Jurkat, Clone E6-1 (cell line): Measurements from ENCODE around the gene WSB2.
"Not testable (repeated sequence)": the region's sequence is repeated elsewhere in the genome, so short reads cannot be mapped to it uniquely, and the experiment has no call there.

Source experiments
- DNase-seq: peaks from one replicate; pipeline ENCODE4 v3.0.0-alpha.2; 2011; ENCODE audit warnings: low read depth, low spot score
- H3K4me3 ChIP-seq: 2 replicates; pipeline ENCODE4 v1.5.1; 2011; ENCODE audit warnings: mild to moderate bottlenecking, low read length, control low read depth, moderate library complexity

Gene WSB2

DNA sequence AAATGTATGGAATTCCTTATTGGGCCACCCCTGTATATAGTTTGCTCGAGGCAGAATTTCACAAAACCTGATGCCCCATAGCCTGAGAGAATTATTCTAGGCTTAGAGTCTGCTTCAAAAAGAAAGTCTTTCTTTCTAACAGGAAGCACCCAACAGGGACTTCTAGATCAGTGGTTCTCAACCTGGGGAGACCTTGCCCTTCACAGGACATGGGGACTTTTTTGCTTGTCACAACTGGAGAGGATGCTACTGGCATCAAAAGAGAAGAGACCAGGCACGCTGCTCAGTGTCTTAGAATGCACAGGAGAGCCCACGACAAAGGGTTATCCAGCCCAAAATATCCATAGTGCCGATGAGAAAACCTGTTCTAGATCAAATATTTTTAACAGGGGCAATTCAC is 18.9 kb downstream of the WSB2 start:
- no peak for DNase-seq
- no peak overlapping the region for H3K4me3 ChIP-seq

DNA sequence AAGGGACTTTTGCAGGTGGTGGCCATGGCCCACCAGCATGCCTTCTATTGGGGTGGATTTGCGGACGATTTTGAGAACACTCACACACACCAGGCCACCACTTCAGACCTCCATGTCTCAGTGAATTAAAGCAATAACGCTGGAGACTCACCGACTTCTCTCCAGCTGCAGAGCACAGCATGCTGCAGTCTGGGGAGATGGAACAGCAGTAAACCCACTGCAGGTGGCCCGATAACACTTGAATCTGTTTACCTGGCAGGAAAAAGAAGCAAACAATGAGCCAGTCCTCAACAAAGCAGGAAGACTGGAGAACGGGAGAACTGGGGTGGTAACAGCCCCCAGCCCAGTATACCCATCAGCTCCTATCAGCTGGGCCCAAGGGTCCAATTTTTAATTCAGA is 22.8 kb downstream of the WSB2 start:
- no peak overlapping the region for H3K4me3 ChIP-seq
- DNase-seq = no peak

DNA sequence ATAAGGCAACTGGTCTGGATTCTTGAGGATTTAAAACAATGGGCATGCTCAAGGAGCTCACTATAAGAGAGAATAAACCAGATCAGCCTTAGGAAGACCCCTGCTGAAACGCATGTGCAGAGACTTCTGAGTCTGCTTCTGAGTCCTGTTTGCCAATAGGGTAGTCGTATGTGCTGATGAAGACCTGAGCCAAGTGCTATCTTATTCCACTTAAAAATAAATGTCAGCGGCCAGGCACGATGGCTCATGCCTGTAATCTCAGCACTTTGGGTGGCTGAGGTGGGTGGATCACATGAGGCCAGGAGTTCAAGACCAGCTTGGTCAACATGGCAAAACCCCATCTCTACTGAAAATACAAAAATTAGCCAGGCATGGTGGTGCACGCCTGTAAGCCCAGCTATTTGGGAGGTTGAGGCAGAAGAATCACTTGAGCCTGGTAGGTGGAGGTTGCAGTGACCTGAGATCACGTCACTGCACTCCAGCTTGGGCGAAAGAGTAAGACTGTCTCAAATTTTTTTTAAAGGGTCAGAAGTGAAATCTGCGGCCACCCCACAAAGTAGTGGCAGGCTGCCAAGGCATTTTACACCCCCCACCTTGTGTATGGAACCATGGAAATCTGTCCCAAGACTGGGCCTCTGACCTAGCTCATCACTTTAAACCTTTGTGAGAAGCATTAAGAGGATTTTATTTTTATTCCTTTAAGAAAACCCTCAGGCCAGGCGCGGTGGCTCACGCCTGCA is 24.1 kb downstream of the WSB2 start:
- DNase-seq = no peak
- no peak overlapping the region for H3K4me3 ChIP-seq

DNA sequence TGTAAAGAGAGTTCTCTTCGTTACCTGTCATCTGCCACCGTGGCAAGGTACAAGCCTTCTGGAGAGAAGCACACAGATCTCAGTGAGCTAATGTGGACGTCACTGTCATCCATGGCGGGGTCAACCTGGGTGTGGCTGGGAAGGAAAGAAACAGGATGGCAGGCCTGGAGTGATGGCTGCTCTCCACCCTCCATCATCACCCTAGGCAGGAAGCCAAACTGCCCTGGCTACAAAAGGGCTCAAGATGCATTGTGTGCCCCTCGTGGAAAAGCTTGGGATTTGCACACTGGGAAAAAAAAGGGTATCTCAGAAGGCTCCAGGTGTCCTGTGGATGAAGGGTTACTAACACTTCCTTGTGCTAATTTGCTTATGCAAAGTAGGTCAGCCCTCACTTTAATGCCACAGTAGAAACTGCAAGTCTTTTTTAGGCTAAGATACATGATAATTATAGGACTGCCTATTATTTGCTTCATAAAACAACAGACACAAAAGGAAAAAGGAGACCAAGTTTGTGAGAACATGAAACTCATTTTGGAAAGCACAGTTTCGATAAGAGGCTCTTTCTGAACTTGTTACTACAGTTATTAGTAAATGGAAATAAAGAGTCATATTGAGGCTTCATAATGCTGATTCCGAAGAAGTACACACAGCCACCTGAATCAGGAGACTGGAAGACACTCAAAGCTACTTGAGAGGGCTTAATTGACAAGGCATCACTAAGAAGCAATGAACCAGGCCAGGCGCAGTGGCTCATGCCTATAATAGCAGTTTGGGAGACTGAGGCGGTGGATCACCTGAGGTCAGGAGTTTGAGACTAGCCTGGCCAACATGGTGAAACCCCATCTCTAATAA is 25.6 kb downstream of the WSB2 start:
- no peak for DNase-seq
- H3K4me3 ChIP-seq = no peak overlapping the region

DNA sequence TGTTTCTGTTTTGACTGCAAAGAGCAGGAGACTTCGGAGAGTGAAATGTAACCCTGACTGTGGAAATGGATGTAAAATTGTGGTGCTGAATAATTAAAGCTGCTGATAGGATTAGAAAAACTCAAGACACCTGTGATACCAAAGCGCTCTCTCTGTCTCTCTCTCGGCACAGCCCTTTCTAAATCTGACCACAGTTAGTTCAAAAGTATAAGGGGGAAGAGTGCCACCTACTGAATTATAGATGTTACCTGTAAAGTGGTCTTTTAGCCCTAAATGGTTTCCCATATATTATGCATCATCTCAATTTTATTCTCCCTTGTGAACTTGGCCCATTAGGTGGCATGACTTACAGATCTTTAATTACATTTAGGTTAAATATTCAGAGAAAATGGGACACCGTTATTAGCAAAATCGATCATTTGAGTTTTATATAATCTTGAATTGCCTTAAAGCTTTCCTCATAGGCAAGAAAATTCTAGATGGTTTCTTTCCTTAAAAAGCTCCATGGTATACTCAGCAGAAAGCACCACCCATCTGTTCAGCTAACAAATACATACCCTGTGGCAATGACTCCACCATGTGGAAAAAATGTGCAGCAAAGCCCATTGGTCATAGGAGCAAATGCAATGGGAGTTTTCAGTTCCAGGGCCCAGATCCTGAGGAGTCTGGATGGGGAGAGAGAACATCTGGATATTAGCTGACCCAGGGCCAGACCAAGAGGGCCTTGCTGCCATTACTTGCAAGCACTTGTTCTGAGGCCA is 26.4 kb downstream of the WSB2 start:
- H3K4me3 ChIP-seq = no peak overlapping the region
- DNase-seq = peak; percentile 32

DNA sequence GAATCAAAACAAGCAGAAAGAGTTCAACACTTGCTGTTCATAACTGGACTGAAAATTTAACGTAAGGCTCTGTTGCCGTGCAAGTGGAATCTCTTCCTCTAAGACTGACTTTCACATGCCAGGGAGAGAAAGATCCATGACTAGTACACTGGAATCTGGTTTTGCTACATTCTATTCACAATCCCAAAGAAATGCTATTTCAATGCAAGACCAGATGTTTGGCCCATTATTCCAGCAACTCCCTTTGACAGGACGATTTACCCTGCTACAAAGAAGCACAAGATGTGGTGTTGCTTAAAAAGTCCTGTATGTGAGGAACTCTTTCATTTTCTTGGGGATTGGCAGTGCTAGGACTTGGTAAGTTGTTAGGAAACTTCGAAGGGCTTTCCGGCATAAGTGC is 27.1 kb downstream of the WSB2 start:
- no peak for DNase-seq
- no peak overlapping the region for H3K4me3 ChIP-seq

DNA sequence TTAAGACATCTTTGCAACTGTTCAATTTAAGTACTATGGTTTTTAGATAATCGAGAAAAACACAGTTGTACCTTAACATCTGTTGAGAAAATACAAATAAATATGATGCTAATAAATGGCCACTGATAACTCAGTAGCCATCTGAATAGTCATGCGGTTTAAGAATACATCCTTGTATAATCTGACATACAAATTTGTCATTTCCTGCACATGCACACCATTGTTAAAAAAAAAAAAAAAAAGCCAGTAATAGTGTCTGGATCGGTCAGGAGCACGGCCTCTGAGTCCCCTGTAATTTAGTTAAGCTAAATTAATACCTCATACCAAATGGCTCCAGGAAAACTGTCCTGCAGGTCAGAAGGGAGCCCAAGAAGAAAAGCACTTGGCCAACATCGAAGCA is 27.7 kb downstream of the WSB2 start:
- DNase-seq = no peak
- H3K4me3 ChIP-seq = no peak overlapping the region

DNA sequence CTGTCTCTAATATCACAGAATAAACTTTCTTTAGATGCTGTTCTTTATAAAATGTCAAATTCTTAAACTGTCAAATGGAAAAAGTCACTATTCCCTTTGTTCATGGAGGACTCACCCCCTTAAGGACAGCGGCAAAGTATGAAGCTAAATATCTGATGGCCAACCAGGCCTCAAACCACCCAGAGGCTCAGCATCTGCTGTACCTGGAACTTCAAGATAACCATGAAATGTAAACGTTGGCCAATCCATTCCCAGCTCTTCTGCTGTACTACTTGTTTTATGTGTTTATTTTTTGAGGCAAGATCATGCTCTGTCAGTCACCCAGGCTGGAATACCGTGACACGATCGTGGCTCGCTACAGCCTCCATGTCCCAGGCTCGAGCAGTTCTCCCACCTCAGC is 28.8 kb downstream of the WSB2 start:
- no peak for DNase-seq
- H3K4me3 ChIP-seq = no peak overlapping the region

DNA sequence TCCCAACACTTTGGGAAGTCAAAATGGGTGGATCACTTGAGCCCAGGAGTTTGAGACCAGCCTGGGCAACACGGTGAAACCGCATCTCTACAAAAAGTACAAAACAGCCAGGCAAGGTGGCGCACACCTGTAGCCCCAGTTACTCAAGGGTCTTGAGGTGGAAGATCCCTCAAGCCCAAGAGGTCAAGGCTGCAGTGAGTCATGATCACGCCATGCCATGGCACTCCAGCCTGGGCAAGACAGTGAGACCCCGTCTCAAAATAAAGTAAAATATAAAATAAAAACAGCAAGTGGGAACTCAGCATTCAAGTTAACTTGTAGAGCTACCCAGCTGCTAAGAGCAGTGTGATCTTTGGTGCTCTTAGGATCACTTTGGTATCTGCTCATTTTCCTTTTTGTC is 31.8 kb downstream of the WSB2 start:
- no peak overlapping the region for H3K4me3 ChIP-seq
- no peak for DNase-seq

DNA sequence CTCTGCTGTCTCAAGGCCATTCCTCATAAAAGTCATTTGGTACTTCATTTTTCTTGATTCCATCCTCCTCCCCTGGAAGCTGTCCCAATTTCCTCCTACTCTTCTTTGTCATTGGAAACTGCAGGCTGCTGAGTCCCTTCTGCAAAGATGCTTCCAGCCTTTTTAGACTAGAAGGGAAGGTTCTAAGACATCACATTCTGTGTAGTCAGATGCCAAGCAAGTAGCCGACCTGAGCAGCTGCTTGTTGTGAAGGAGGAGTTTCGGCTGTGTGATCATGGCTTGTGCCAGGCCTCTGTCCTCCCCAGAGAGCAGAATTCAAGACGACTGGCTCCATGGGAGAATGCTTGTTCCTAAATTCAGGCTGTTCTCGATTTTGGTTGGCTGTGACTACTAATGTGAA is 35.8 kb downstream of the WSB2 start:
- DNase-seq = no peak

DNA sequence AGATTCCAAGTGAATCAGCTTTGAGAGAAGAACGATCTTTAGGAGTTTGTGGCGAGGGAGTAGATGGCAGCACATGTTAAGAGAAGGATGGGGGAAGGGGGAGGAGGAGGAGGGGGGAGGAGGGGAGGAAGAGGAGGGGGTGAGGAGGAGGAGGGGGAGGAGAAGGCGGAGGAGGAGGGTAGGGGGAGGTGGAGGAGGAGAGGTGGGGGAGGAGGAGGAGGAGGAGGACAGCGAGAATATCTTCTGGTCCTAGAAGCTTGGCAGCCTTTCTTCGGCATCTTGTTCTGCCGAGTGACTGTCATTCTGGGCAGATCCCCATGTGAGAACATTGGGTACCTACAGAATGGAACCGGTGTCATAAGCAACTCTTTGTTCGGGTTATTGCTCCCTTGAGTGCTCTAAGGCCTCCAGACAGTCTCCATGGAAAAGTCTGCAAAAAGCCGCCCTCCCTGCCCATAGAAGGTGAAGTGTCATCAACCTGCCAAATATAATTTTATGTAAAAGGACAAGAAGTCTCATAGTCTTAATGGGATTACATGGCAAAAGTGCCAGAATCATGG is 37.6 kb downstream of the WSB2 start:
- no peak for DNase-seq
- no peak overlapping the region for H3K4me3 ChIP-seq

More for the DNA sequence above, 35.8 kb downstream of the WSB2 start:
- no peak overlapping the region for H3K4me3 ChIP-seq

DNA sequence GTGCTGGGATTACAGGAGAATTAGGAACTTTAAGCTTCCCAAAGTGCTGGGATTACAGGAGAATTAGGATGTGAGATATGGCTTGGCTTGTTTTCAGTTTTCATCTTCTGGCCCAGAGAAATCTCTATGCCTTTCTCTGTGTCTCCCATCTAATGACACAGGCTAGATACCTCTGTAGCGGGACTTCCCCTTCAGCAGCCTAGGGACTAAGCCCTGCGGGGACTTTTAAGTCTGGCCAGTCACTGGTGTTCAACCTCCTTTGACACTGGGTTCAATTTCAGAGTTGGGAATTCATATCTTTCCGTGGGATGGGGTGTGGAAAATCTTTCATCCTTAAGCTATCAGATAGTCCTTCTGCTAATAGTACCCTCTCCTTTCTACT is 38.3 kb downstream of the WSB2 start:
- no peak for DNase-seq
- H3K4me3 ChIP-seq = no peak overlapping the region

DNA sequence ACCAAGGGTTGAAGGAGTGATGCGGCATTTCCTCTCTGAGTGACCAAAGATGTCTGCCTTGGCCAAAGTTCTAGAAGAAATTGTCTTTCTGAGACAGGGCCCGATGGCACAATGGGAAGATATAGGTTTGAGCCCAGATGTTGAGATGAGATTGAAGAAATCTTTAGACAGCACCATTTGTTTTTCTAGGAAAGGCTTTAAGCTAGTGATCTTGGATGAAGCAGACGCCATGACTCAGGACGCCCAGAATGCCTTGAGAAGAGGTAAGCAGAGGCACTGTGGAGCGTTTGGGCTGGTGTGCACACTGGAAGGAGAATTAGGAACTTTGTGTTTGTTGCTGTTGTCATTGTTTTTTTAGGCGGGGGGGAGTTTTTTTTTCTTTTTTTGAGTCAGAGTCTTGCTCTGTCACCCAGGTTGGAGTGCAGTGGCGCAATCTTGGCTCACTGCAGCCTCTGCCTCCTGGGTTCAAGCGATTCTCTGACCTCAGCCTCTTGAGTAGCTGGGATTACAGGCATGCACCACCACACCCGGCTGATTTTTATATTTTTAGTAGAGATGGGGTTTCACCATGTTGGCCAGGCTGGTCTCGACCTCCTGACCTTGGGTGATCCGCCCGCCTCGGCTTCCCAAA is 38.8 kb downstream of the WSB2 start:
- H3K4me3 ChIP-seq, DNase-seq: not testable (repeated sequence)

DNA sequence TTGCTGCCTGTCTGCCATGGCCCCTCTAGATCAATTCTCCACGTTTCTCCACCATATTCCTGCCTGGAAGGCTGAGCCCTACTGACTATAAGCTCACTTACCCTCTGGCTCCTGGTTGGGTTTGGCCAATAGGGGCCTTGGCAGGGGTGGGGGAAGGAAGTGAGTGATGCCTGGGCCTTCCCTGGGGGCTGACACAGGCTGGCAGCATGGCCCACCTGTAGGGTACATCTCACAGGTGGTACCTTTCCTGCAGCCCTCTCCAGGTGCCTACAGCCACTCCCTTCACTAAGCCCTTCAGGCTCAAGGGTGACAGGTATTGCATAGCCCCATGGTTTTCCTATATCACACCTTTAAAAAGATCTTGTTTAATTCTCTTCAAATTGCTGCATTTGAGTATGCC is 40.9 kb downstream of the WSB2 start:
- no peak for DNase-seq
- no peak overlapping the region for H3K4me3 ChIP-seq

DNA sequence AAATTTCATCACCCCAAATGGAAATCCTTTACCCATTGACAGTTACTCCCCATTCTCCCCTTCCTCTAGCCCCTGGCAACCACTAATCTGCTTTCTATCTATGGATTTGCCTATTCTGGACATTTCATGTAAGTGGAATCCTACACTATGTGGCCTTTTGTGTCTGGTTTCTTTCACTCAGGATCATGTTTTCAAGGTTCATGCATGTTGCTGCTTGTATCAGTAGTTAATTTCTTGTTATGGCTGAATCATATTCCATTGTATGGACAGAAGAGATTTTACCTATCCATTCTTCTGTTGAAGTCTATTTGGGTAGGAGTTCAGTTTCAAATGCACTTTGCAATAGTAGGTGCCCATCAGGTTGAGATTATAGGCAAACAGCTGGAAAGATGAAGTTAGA is 43.1 kb downstream of the WSB2 start:
- DNase-seq = no peak
- H3K4me3 ChIP-seq = peak overlapping the region; percentile 96

DNA sequence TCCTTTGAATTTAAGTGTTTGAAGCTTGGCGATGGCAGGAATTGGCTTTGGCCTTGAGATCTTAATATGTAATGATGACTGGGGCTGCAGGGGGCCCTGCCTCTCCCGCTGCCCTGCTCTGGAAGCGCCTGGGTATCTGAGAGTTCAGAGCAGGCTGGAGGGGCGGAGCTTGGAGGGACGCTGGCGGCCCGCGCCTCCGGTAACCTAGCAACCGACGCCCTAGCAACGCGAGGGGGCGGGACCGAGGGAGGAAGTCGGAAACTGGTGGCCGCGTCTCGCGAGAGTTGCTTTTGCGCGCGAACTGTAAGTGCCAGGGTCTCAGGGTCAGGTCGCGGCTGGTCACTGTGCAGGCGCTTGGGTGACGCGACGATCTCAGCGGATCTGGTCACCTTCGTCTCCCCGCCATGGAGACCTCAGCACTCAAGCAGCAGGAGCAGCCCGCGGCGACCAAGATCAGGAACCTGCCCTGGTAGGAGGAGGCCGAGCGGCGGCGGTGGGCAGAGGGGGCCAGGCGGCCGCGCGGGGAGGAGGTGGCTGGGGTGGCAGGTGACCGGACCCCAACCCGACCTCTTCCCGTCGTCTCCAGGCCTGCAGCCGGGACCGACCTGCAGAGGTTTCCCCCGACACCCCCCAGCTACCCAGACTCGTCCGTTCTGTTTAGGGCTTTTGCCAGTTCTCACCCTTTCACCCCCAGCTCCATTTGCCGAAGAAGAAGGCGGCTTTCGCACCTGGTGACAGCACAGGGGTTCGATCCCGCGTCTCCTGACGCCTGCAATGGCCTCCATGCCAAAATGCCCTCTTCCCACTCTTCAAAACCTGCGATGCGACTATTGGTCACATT is 44.3 kb downstream of the WSB2 start, which contains the start of gene RFC5:
RFC5 (plus strand) TSS at position 280 of the 841 bp plus-strand sequence; CDS start at position 405, 125 bp downstream.
- H3K4me3 ChIP-seq = peak within 1 kb of the TSS; percentile 96
- peak; percentile 94 for DNase-seq

DNA sequence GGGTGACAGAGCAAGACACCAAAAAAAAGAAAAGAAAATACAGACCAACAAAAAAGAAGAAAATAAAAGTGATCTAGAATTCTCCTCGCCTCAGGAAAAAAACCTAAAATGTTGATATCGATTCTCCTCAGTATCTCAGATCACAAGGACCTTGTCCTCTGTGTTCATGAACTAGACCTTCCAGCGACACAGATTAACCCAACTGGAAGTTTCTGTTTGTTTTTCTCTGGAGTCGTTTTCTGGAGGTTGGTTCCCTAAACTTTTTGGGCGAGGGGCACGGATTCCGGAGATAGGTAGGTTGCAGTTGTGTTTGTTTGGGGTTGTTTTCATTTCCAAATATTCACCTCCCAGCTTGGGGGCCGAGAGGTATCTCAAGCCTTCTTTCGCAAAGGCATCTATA is 45.0 kb downstream of the WSB2 start:
- peak overlapping the region; percentile 96 for H3K4me3 ChIP-seq
- DNase-seq = no peak

DNA sequence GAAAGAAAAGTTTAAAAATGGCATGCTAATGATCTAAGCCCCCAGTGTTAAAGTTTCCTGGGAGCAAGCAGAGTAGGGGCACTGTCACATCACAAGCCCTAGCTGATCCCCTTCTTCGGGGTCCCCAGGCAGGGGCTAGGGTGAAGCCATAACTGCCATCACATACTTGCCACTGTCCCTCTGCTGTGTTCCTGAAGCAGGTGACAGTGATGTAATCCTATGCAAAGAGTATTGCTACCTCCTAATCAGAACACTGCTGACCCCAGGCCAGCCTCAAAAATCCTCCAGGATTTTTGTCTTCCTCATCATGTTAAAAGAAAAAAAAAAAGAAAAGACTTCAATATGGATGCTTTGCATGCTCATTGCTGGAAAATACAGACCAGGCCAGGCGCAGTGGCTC is 45.7 kb downstream of the WSB2 start:
- no peak for DNase-seq
- no peak overlapping the region for H3K4me3 ChIP-seq
